Activated naive CD8-positive, alpha-beta T cell treated with anti-CD3 and anti-CD28 coated beads, Interleukin-2, amount 50 U/mL, for 24 hours (primary cell): ENCODE measurements around the gene CDH13.

Source experiments
- ATAC-seq: fragments of 150-1000 bp; cut with Tn5 transposase; one replicate; pipeline ENCODE4 v1.10.0; 2021
- DNase-seq: peaks from one replicate; pipeline ENCODE4 v3.0.0; 2021
- H3K27ac Mint-ChIP-seq: one replicate; pipeline ENCODE4 v1.8.0; 2021; ENCODE audit warnings: mild to moderate bottlenecking, mixed read lengths
- H3K27me3 Mint-ChIP-seq: one replicate; pipeline ENCODE4 v1.8.0; 2021; ENCODE audit warnings: mixed read lengths
- H3K36me3 Mint-ChIP-seq: one replicate; pipeline ENCODE4 v1.8.0; 2021; ENCODE audit warnings: low read depth, mixed read lengths
- H3K4me1 Mint-ChIP-seq: one replicate; pipeline ENCODE4 v1.8.0; 2021; ENCODE audit warnings: mixed read lengths
- H3K4me3 Mint-ChIP-seq: one replicate; pipeline ENCODE4 v1.8.0; 2021; ENCODE audit warnings: mild to moderate bottlenecking, moderate library complexity, mixed read lengths
- H3K9me3 Mint-ChIP-seq: one replicate; pipeline ENCODE4 v1.8.0; 2021; ENCODE audit warnings: mixed read lengths

The CDH13 gene

GRCh38 chr16:82634955-82635610, 8.3 kb downstream of the CDH13 start:
- ATAC-seq, result peak; percentile 31
- Mint-ChIP-seq H3K27me3 (peaks cover 16% of the 10 kb centered on the region), H3K4me3 (no peak overlapping the region), H3K36me3 (no peaks in the 10 kb centered on the region), H3K9me3 (no peaks in the 10 kb centered on the region), H3K27ac (no peak overlapping the region), H3K4me1 (peaks cover 4% of the 10 kb centered on the region)
- DNase-seq, result no peak

- peaks cover 5% of the 10 kb centered on the region for H3K4me1 Mint-ChIP-seq
- ATAC-seq (no peak), DNase-seq (no peak)
- H3K4me3 Mint-ChIP-seq, result no peak overlapping the region
- peaks cover 10% of the 10 kb centered on the region for H3K27me3 Mint-ChIP-seq
- H3K27ac Mint-ChIP-seq, result no peak overlapping the region
- no peaks in the 10 kb centered on the region for H3K36me3 Mint-ChIP-seq
- no peaks in the 10 kb centered on the region for H3K9me3 Mint-ChIP-seq
Observed at GRCh38 chr16:82636485-82636884, 9.7 kb downstream of the CDH13 start.

GRCh38 chr16:82636958-82637357, 10.2 kb downstream of the CDH13 start:
- no peak overlapping the region for H3K27ac Mint-ChIP-seq
- no peak overlapping the region for H3K4me3 Mint-ChIP-seq
- H3K4me1 Mint-ChIP-seq, result peaks cover 7% of the 10 kb centered on the region

GRCh38 chr16:82638095-82638798, 11.5 kb downstream of the CDH13 start:
- Mint-ChIP-seq H3K27me3 (peaks cover 10% of the 10 kb centered on the region), H3K27ac (no peak overlapping the region), H3K36me3 (no peaks in the 10 kb centered on the region), H3K4me3 (no peak overlapping the region), H3K4me1 (peaks cover 7% of the 10 kb centered on the region), H3K9me3 (no peaks in the 10 kb centered on the region)
- ATAC-seq (no peak), DNase-seq (no peak)

More at GRCh38 chr16:82636958-82637357, 10.2 kb downstream of the CDH13 start:
- no peak for DNase-seq
- Mint-ChIP-seq H3K9me3 (no peaks in the 10 kb centered on the region), H3K36me3 (no peaks in the 10 kb centered on the region), H3K27me3 (peaks cover 10% of the 10 kb centered on the region)
- ATAC-seq, result no peak

- H3K4me3 Mint-ChIP-seq, result no peak overlapping the region
- no peak overlapping the region for H3K27ac Mint-ChIP-seq
- peaks cover 7% of the 10 kb centered on the region for H3K4me1 Mint-ChIP-seq
- no peak for DNase-seq
- H3K9me3 Mint-ChIP-seq, result no peaks in the 10 kb centered on the region
- no peak for ATAC-seq
- H3K36me3 Mint-ChIP-seq, result no peaks in the 10 kb centered on the region
- H3K27me3 Mint-ChIP-seq, result peaks cover 10% of the 10 kb centered on the region
Observed at GRCh38 chr16:82639263-82639662, 12.5 kb downstream of the CDH13 start.

- peak; percentile 44 for ATAC-seq
- peak; percentile 58 for DNase-seq
- H3K4me1 Mint-ChIP-seq, result peaks cover 7% of the 10 kb centered on the region
- no peaks in the 10 kb centered on the region for H3K9me3 Mint-ChIP-seq
- peaks cover 10% of the 10 kb centered on the region for H3K27me3 Mint-ChIP-seq
- no peak overlapping the region for H3K4me3 Mint-ChIP-seq
- no peak overlapping the region for H3K27ac Mint-ChIP-seq
- no peaks in the 10 kb centered on the region for H3K36me3 Mint-ChIP-seq
Observed at GRCh38 chr16:82639666-82640336, 13.0 kb downstream of the CDH13 start.

GRCh38 chr16:82641336-82641984, 14.7 kb downstream of the CDH13 start:
- peaks cover 3% of the 10 kb centered on the region for H3K4me1 Mint-ChIP-seq
- H3K4me3 Mint-ChIP-seq, result no peak overlapping the region
- ATAC-seq, result no peak
- no peaks in the 10 kb centered on the region for H3K9me3 Mint-ChIP-seq
- peaks cover 10% of the 10 kb centered on the region for H3K27me3 Mint-ChIP-seq
- no peak overlapping the region for H3K27ac Mint-ChIP-seq
- no peaks in the 10 kb centered on the region for H3K36me3 Mint-ChIP-seq
- DNase-seq, result no peak

GRCh38 chr16:82643136-82643535, 16.4 kb downstream of the CDH13 start:
- H3K27ac Mint-ChIP-seq, result no peak overlapping the region
- H3K9me3 Mint-ChIP-seq, result no peaks in the 10 kb centered on the region
- no peaks in the 10 kb centered on the region for H3K36me3 Mint-ChIP-seq
- no peak for DNase-seq
- no peak overlapping the region for H3K4me3 Mint-ChIP-seq
- H3K27me3 Mint-ChIP-seq, result peaks cover 8% of the 10 kb centered on the region
- no peak for ATAC-seq
- peaks cover 3% of the 10 kb centered on the region for H3K4me1 Mint-ChIP-seq

GRCh38 chr16:82643936-82644630, 17.3 kb downstream of the CDH13 start:
- ATAC-seq (no peak), DNase-seq (no peak)
- Mint-ChIP-seq H3K27ac (no peak overlapping the region), H3K36me3 (no peaks in the 10 kb centered on the region), H3K4me3 (no peak overlapping the region), H3K9me3 (no peaks in the 10 kb centered on the region), H3K4me1 (peaks cover 3% of the 10 kb centered on the region), H3K27me3 (peaks cover 6% of the 10 kb centered on the region)

- DNase-seq, result no peak
- ATAC-seq, result no peak
- Mint-ChIP-seq H3K9me3 (no peaks in the 10 kb centered on the region), H3K36me3 (no peaks in the 10 kb centered on the region), H3K4me3 (no peak overlapping the region), H3K4me1 (peaks cover 19% of the 10 kb centered on the region), H3K27me3 (peaks cover 3% of the 10 kb centered on the region), H3K27ac (no peak overlapping the region)
Observed at GRCh38 chr16:82646504-82646903, 19.7 kb downstream of the CDH13 start.

GRCh38 chr16:82649766-82650165, 23.0 kb downstream of the CDH13 start:
- H3K4me1 Mint-ChIP-seq, result peaks cover 48% of the 10 kb centered on the region
- no peak overlapping the region for H3K27ac Mint-ChIP-seq
- peaks cover 3% of the 10 kb centered on the region for H3K27me3 Mint-ChIP-seq
- H3K9me3 Mint-ChIP-seq, result no peaks in the 10 kb centered on the region
- DNase-seq, result no peak
- H3K36me3 Mint-ChIP-seq, result no peaks in the 10 kb centered on the region
- H3K4me3 Mint-ChIP-seq, result no peak overlapping the region
- ATAC-seq, result no peak

- DNase-seq (no peak), ATAC-seq (no peak)
- H3K36me3 Mint-ChIP-seq, result no peaks in the 10 kb centered on the region
- no peak overlapping the region for H3K4me3 Mint-ChIP-seq
- H3K9me3 Mint-ChIP-seq, result no peaks in the 10 kb centered on the region
- H3K27ac Mint-ChIP-seq, result peak overlapping the region; percentile 21
- peaks cover 3% of the 10 kb centered on the region for H3K27me3 Mint-ChIP-seq
- H3K4me1 Mint-ChIP-seq, result peaks cover 59% of the 10 kb centered on the region
Observed at GRCh38 chr16:82650804-82651203, 24.0 kb downstream of the CDH13 start.

- peak overlapping the region; percentile 18 for H3K4me3 Mint-ChIP-seq
- H3K9me3 Mint-ChIP-seq, result no peaks in the 10 kb centered on the region
- ATAC-seq (no peak), DNase-seq (no peak)
- no peaks in the 10 kb centered on the region for H3K36me3 Mint-ChIP-seq
- H3K27ac Mint-ChIP-seq, result peak overlapping the region; percentile 81
- H3K4me1 Mint-ChIP-seq, result peaks cover 71% of the 10 kb centered on the region
- H3K27me3 Mint-ChIP-seq, result peaks cover 3% of the 10 kb centered on the region
Observed at GRCh38 chr16:82651921-82652601, 25.3 kb downstream of the CDH13 start.

- Mint-ChIP-seq H3K36me3 (no peaks in the 10 kb centered on the region), H3K27ac (peak overlapping the region; percentile 81), H3K4me3 (no peak overlapping the region), H3K27me3 (peaks cover 3% of the 10 kb centered on the region), H3K9me3 (no peaks in the 10 kb centered on the region), H3K4me1 (peaks cover 76% of the 10 kb centered on the region)
- no peak for ATAC-seq
- no peak for DNase-seq
Observed at GRCh38 chr16:82652826-82653225, 26.1 kb downstream of the CDH13 start.
